ENCODE results near the gene CD4.

DNA sequence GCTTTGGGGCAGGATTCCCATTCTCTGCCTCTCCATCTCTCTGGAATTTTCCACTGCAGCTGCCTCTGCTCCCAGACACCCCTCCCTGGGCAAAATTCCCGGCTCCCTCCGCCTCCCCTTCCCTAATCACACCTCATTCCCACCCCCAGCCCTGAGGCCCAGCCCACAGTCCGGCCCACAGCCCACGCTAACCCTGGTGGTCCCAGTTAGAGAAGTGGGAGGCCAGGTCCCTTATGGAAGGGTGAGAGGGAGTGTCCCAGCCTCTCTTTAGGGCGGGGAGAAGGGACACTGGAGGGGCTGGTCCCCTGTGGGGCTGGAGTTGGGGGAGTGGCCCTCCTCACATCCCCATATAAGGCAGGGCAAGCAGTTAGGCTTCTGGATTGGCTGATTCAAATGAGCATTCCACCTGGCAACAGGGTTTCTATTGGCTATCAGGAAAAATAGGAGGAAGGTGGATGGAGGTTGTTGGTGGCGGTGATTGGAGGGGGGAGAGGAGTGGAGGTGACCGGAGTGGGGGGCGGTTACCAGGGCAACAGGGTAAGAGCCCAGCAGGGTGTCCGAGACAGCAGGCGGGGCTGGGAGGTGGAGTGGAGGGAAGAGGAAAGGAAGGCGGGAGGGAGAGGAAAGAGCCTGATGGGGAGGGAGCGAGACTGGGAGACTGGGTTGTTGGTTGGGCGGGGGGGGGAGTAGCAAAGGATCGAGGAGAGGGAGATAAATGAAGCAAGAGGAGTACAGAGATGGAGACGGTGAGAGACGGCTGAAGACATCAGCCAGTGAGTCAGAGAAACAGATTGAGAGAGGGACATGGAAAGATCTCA lies 25.1 kb upstream of the CD4 start:
- TF ChIP-seq POLR2A (IDR thresholded peaks at IDR 0.05) = peak; percentile 11 to 39
- TF ChIP-seq, protein P1, sequence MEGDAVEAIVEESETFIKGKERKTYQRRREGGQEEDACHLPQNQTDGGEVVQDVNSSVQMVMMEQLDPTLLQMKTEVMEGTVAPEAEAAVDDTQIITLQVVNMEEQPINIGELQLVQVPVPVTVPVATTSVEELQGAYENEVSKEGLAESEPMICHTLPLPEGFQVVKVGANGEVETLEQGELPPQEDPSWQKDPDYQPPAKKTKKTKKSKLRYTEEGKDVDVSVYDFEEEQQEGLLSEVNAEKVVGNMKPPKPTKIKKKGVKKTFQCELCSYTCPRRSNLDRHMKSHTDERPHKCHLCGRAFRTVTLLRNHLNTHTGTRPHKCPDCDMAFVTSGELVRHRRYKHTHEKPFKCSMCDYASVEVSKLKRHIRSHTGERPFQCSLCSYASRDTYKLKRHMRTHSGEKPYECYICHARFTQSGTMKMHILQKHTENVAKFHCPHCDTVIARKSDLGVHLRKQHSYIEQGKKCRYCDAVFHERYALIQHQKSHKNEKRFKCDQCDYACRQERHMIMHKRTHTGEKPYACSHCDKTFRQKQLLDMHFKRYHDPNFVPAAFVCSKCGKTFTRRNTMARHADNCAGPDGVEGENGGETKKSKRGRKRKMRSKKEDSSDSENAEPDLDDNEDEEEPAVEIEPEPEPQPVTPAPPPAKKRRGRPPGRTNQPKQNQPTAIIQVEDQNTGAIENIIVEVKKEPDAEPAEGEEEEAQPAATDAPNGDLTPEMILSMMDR (IDR thresholded peaks at IDR 0.05 in 4 of 5, conservative IDR thresholded peaks at IDR 0.05 in 1 of 5) = no peak
